HG03280 (cell line): Measurements from ENCODE around the gene PRRX1.

ENCODE experiments used
- ATAC-seq: cut with Tn5 transposase; IDR thresholded peaks from one replicate; pipeline ENCODE4 v1.9.1; 2021; ENCODE audit warnings: mild to moderate bottlenecking, moderate library complexity; ENCODE audit not compliant: unreplicated experiment

PRRX1 gene

GRCh38 chr1:170664093-170664827, at the start of gene PRRX1:
Gene PRRX1 (plus strand): TSS chr1:170664131. CDS start chr1:170664219, 88 bp downstream.
- no peak for ATAC-seq

GRCh38 chr1:170617591-170618330, 46.2 kb upstream of the PRRX1 start:
- no peak for ATAC-seq

DNA sequence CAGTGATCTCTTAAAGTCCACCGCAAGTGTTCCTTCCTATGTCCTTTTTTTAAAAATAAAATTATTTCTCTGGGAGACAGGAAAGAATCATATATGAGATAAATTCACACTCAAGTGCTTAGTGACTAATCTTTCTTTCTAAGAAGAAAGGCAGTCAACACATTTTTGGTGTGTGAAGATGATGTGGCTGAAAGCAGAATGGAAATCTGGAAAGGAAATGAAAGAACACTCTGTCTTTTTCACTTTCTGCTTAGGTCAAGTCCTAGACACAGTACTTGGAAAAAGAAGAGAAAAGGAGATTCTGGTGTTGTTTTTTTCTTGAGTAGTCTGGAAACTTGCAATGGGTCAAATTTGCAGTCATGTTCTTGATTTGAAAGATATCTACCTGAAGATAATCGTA, 45.5 kb upstream of the PRRX1 start:
- no peak for ATAC-seq

DNA sequence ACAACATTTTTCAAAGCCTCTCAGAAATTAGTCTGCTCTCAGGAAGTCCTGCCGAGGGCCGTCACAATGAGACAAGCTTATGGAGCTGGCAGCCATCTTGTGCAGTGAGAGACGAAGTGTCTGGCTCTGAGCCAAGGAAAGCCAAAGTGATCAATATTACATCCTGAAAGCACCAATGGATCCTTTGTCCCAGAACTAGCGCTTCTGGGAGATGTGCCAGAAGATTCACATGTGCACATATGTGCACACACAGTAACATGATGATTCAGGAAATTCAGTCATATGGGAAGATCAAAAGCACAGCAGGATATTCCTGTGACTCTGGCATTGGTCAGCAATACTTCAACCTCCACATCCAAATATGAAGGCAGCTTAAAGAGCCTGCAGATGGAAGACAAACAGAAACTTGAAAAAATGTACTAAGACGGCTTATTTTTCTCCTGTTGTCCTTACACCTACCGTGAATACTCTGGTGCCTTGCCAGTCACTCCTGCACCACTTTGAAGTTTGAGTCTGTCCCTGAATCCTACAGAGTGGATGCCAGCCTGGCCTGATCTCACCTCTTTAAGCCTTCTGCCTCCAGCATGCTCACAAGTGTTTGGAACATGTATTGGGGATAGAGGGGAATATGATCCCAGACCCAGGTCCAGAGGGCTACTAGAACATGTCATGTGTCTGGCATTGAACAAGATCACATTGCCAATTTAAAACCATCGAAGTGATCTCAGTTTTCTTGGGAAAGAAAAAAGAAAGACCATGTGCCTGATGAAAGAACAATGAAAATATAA, 44.5 kb upstream of the PRRX1 start:
- no peak for ATAC-seq

GRCh38 chr1:170620164-170620563, 43.8 kb upstream of the PRRX1 start:
- no peak for ATAC-seq

GRCh38 chr1:170623171-170623570, 40.8 kb upstream of the PRRX1 start:
- ATAC-seq: no peak

DNA sequence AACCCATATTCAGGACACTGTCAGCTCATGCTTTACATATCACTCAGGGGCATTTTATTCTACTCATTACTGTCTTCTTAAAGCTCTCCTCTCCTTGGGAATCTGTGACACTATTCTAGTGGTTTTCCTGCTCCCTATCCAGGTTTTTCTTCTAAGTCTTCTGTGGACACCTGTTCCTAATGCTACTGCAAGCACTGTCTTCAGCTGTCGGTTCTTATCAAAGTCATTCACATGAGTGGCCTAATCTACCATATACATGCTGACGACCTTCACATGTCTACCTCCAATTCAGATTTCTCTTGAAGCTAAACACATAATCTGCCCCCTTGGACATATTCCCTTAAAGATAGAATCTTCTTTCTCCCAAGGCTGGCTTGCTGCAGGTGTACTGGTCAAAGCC, 39.8 kb upstream of the PRRX1 start:
- no peak for ATAC-seq

DNA sequence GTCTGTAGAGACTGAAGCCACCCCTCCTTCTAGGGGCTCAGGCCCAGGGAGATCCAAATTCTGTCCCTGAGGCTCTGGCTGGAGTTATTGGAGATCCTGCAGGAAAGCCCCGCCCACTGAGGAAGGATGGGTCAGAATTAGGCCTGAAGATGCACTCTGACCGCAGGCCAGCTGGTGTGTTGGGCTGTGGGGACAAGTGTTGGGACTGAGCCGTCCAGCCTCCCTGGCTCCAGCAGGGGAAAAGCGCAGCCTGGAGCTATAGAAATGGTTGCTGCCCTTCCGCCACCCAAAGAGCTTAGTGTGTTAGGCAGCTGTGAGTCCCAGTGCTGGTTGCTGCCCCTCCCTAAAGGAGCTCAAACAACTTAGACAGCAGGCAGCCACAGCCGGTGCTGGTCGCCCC, 33.0 kb upstream of the PRRX1 start:
- ATAC-seq: no peak

DNA sequence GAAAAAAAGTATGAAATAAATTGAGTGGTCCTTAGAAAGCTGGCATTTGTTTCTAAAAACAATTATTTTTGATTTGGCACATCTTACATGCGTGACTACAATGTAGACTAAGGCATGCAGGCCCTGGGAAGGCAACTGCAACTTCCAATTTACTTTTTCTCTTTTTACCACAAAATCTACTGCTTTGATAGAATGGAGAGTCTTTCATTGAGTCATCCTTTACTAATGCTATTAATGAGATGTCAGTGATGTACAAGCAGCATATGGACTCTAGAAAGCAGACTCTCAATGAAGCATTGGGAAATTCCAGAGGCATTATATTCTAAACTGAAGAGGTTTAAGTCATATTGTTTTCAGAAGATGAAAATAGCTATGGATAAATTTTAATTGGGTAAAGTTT, 29.6 kb upstream of the PRRX1 start:
- no peak for ATAC-seq

DNA sequence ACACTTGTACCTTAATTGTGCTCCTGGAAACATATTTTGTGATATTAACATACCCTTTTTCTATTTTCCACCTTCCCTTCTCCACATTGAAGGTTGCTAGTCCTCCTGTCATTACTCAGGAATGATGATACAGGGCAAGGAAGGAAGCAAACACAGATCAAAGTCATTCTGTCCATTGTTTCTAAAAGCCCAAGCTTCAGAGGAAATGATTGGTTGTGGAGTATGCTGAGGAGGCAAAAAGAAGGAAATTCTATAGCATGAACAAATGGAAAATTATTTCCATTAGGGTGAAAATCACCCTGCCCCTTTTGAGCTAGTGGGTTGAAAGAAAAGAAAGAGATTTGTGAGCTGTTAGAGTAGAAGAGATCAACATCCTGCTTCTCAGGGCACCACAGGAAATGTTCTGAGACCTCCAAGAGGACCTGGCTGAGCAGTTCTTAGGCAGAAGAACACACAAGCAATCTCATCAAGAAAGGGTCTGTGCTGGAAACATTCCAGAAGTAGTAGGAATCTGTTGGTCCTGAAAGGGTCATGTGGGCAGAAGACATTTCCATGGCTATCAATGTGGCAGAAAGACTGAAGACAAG, 29.0 kb upstream of the PRRX1 start:
- no peak for ATAC-seq

GRCh38 chr1:170640581-170640980, 23.4 kb upstream of the PRRX1 start:
- ATAC-seq: no peak

- no peak for ATAC-seq
Measured at GRCh38 chr1:170657275-170657853, 6.6 kb upstream of the PRRX1 start.

GRCh38 chr1:170659399-170660035, 4.4 kb upstream of the PRRX1 start:
- ATAC-seq: no peak

GRCh38 chr1:170660281-170660713, 3.6 kb upstream of the PRRX1 start:
- ATAC-seq: no peak

GRCh38 chr1:170660871-170661645, 2.9 kb upstream of the PRRX1 start:
- ATAC-seq: no peak

GRCh38 chr1:170661646-170662411, 2.1 kb upstream of the PRRX1 start:
- ATAC-seq: no peak

DNA sequence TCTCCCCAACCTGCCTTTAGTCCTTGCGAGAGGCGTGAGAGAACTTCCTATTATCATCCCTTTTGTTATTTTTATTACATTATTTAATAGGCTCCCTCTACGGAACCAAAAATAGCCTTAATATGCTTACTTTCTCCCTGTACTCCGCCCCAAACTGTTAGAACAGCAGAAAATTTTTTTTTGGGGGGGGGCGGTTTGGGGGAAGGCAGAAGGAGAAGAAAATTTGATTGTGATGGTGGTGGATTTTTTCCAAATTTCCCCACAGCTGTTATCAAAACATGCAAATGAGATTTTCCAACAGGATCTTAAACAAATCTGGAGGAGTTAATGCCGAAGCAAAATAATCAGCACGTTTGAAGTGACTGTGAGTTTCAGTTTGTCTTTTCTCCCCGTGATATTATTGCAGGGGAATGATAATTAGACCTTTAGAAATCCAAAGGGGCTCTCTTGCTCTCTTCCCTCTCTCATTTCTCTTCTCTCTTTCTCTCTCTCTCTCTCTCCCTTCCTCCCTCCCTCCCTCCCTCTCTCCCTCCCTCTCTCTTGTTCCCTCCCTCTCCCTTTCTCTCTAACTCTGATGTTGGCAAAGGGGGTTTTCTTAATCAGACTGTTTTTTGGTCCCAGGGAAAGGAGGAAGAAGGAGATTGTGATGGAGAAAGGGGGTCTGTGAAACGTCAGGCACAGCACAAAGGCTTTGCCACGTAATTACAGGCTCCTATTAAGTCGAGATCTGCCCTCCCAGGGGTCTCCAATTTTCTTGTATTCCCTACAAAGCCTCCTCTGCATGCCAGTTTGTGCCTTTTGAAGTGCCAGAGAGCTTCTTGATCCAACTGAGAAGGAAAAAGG, 1.1 kb upstream of the PRRX1 start:
- ATAC-seq: no peak
